Thyroid gland (tissue), 4 donors: Measurements from ENCODE around the gene EPS8.

Experiments
- CTCF ChIP-seq, 6 experiments: fragments of 200-600 bp in 3 of 6; fragments of 450-650 bp in 3 of 6; sonication (generic) in 3 of 6; IDR thresholded peaks; one replicate each; pipeline ENCODE4 v1.5.1; 2016 to 2019; ENCODE audit warnings: antibody characterized with exemption in 6 of 6, mild to moderate bottlenecking in 2 of 6, inconsistent platforms in 1 of 6, moderate library complexity in 1 of 6
- POLR2A ChIP-seq, 2 donors: fragments of 450-650 bp; IDR thresholded peaks; one replicate each; pipeline ENCODE4 v1.6.1; 2017; ENCODE audit warnings: antibody characterized with exemption in 2 of 2, mild to moderate bottlenecking in 2 of 2, moderate library complexity in 1 of 2

- TF ChIP-seq CTCF (IDR thresholded peaks at IDR 0.05) (no peak), POLR2A (IDR thresholded peaks at IDR 0.05) (no peak)
Observed at GRCh38 chr12:15709551-15709950, 79.6 kb downstream of the EPS8 start.
